ENCODE data around the gene MGRN1.

GRCh38 chr16:4599545-4599944 is 25.1 kb upstream of the MGRN1 start:
- TF ChIP-seq CTCF (conservative IDR thresholded peaks at IDR 0.05 in 1 of 2, IDR thresholded peaks at IDR 0.05 in 1 of 2; ENCODE audit: extremely low read depth in 1 of 2, insufficient read depth in 1 of 2, low read depth in 1 of 2, low read length in 2 of 2), result no peak
- no peak for TF ChIP-seq EZH2 (IDR thresholded peaks at IDR 0.05; ENCODE audit: borderline replicate concordance, low read length)

Data from mammary epithelial cell (primary cell).